ENCODE results near the gene PLTP.

Gene PLTP

DNA sequence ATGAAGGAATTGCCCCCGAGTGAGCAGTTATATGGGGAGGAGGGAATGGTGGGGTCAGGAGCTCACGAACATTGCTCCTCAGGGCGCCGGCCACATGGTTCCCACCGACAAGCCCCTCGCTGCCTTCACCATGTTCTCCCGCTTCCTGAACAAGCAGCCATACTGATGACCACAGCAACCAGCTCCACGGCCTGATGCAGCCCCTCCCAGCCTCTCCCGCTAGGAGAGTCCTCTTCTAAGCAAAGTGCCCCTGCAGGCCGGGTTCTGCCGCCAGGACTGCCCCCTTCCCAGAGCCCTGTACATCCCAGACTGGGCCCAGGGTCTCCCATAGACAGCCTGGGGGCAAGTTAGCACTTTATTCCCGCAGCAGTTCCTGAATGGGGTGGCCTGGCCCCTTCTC, 13.7 kb downstream of the PLTP start:
- DNase-seq (ENCODE audit: low read depth in 2 of 2): no peak

DNA sequence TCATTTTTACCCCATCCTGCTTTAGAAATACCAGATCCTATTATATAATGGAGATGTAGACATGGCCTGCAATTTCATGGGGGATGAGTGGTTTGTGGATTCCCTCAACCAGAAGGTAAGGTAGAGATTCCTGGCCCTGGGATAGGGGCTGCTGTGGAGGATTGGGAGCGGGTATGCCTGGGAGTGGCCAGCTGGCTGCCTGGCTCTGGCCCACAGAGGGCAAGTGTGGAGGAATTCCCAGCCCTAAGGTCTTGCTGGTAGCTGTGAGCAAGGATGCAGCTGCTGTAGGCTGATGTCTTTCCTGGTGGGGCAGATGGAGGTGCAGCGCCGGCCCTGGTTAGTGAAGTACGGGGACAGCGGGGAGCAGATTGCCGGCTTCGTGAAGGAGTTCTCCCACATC, 14.3 kb downstream of the PLTP start:
- DNase-seq (ENCODE audit: low read depth in 2 of 2): no peak

DNA sequence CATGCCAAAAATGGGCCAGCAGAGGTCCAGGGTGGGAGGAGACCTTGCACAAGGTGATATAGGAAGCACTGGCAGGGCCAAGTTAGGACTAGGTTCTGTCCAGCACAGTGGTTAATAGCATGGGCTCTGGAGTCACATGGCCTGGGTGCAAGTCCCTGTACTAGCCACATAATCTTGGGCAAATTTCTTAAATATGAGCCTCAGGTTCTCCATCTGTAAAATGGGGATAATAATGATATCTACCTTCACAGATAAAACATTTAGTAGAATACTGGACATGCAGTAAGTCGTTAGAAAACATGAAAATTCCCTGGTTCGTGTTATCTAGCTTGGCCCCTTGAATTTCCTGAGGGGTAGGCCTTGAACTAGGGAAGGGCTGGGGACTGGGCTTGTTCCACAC, 14.7 kb downstream of the PLTP start:
- no peak for DNase-seq (ENCODE audit: low read depth in 2 of 2)

DNA sequence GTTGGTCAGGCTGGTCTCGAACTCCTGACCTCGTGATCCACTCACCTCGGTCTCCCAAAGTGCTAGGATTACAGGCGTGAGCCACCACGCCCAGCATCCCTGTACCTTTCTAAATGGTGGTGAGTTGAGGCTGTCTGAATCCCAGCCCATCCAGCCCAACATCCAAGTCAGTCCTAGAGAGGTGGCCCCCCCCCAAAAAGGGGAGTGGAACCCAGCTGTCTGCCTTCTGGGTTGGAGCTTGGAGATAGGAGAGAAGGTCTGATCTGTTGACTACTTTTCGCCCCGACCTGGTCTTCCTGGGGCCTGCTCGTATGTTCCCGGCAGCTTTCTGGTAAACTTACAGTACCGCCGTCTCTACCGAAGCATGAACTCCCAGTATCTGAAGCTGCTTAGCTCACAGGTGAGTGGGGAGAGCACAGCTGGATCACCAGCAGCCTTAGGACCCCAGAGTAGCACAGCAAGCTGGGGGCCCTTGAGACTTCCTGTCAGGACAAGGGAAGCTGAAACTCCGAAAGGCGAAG, 15.3 kb downstream of the PLTP start:
- DNase-seq (ENCODE audit: low read depth in 2 of 2): no peak

DNA sequence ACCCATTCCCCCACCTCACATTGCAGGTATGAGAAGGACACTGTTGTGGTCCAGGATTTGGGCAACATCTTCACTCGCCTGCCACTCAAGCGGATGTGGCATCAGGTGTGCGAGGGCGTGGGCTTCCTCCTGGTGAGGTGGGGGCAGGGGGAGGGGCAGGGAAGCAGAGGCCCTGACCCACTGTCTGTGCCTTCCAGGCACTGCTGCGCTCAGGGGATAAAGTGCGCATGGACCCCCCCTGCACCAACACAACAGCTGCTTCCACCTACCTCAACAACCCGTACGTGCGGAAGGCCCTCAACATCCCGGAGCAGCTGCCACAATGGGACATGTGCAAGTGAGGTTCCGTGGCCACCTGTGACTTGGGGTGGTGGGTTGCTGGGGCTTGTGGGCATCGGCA, 17.2 kb downstream of the PLTP start:
- DNase-seq (ENCODE audit: low read depth in 2 of 2): no peak

DNA sequence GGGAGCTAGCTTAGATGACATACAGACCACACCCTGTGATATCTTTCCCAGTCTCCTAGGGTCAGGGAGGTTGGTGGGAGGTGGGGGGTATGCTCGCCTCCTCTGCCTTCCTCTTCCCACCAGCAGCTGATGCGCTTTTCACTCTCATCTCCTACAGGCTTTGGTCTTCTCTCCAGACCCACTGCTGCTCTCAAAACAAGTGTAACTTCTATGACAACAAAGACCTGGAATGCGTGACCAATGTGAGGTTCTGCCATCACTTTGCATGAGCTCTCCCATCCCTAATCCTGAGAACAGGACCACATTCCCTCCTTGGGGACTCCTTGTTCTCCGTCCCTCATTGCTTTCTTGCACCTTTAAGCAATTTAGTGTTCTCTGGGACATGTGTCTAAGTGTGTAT, 18.1 kb downstream of the PLTP start:
- no peak for DNase-seq (ENCODE audit: low read depth in 2 of 2)

DNA sequence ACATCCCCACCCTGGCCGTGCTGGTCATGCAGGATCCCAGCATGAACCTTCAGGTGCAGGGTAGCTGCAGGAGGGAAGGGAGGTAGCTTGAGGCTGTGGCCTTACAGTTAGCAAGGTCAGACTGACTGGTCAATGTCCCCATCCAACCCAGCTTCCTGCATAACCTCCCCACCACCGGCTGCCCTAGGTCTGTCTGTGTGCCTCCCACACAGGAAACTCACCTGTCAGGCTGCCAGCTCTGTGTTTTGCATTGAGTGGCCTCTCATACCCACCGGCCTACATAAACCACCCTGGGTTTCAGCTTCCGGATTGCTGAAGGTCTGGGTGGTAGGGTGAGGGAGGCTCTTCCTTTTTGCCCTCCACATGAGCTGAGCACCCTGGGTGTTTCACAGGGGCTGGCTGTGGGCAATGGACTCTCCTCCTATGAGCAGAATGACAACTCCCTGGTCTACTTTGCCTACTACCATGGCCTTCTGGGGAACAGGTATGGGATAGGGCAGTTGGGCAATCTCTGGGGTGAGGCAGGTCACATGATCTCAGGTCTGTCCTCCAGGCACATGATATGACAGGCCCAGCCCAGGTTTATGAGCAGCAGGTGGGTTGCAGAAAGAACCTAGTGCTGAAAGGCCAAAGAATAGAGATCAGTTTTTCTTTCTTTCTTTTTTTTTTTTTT, 19.0 kb downstream of the PLTP start:
- no peak for DNase-seq (ENCODE audit: low read depth in 2 of 2)

DNA sequence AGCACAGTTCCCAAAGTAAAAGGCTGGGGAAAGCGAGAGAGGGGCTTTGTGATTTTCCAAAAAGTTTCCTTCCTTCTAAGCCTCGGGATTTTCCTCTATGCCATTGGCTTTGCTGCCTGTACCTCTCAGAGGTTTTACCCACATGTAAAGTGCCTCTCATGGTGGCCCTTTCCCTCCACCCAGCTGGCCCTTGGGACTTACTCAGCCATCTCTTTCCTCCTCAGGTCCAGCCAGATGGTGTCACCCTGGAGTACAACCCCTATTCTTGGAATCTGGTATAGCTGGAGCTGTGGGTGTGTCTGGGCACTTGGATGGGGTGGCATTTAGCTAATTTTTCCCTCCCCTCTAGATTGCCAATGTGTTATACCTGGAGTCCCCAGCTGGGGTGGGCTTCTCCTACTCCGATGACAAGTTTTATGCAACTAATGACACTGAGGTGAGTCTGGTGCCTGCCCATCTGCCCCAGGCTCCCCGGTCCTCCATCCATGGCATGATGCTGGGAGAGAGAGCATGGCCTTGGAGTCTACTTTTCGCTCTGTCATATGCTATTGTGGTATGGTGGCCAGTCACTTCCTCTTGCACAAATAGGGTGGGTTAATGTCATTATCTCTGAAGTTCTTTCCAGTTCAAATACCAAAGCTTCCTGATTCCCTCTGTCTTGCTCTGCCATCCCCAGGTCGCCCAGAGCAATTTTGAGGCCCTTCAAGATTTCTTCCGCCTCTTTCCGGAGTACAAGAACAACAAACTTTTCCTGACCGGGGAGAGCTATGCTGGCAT, 19.7 kb downstream of the PLTP start:
- DNase-seq (ENCODE audit: low read depth in 2 of 2): no peak

DNA sequence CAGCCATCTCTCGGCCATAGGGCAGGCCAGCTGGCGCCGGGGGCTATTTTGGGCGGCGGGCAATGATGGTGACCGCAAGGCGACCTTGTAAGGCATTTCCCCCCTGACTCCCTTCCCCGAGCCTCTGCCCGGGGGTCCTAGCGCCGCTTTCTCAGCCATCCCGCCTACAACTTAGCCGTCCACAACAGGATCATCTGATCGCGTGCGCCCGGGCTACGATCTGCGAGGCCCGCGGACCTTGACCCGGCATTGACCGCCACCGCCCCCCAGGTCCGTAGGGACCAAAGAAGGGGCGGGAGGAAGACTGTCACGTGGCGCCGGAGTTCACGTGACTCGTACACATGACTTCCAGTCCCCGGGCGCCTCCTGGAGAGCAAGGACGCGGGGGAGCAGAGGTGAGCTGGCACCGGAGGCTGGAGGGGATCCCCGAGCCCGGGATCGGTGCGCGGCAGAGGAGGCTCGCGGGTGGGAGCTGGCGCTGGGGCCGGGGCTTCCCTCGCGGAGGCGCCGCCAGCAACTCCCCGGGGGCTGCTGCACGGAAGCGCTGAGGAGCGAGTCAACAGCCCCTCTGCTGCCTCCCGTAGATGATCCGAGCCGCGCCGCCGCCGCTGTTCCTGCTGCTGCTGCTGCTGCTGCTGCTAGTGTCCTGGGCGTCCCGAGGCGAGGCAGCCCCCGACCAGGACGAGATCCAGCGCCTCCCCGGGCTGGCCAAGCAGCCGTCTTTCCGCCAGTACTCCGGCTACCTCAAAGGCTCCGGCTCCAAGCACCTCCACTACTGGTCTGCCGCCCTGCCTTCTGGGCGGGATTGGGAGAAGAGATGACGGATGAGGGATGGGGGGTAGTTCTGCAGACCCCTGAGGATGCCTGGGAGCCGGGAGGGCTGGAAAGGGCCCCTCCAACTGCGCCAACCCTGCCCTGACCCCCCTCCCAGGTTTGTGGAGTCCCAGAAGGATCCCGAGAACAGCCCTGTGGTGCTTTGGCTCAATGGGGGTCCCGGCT, 20.7 kb downstream of the PLTP start, which contains the start of the genes CTSA and NEURL2:
Gene CTSA (plus strand): TSS at position 351 of the 999 bp plus-strand sequence. CDS start 234 bp downstream, at position 585.
Gene NEURL2 (minus strand): TSS at position 224 of the 999 bp plus-strand sequence. CDS start 217 bp downstream, at position 7.
- peak; percentile 63 to 76 for DNase-seq (ENCODE audit: low read depth in 2 of 2)

DNA sequence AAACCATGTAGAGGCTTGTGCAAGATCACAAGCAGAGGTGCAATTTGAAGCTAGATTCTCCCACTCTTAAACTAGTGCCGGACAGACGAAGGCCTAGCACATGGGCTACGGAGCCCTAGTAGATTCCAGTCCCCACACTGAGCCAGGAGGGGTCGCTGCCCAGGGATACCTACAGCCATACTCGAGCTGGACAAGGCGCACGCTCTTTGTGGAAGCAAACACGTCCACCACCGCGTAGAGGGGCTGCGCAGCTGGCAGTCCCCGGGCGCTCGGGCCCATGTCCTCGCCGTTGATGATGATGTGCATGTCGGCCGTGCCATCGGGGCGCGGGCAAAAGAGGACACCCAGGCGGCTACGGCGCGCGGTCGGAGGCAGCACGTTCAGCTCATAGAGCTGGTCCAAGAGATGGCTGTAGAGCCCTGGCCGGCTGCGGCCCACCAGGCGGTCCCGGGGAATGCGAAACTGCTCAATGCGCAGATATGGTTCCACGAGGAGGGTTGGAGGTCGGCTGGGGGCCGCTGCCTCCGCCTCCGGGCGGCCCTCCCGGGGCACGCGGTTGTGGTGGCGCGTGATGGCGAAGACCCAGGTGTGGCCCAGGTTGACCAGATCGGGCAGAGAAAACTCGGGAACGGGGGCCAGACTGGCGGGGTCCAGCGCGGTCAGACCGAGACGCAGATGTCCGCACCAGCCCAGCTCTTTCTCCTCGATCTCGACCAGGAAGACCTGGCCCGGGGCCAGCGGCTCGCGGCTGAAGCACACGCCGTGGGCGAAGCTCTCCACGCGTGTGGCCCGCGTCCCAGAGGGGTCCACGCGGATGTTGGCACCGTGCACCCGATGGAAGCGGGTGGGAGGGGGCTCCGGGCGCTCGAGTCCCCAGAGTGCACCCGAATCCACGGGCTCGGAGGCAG, 21.6 kb downstream of the PLTP start:
- no peak for DNase-seq (ENCODE audit: low read depth in 2 of 2)

DNA sequence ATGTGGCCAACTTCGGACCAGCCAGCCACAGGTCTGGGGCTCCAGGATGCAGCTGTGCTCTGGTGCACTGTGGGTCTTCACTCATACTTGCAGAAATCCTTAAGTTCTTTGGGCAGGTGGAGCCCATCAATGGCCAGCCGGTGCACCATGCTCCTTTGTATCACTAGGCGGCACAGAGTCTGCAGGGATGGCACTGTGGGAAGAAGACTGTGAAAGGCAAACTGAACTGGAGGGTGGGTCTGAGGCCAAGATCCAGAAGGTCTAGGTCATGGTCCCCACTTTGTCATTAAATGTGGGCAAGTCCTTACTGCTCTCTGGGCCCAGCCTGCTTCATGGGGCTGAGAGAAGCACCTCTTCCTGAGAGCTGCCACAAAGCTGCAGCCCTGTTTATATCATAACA, 23.3 kb downstream of the PLTP start:
- DNase-seq (ENCODE audit: low read depth in 2 of 2): no peak

DNA sequence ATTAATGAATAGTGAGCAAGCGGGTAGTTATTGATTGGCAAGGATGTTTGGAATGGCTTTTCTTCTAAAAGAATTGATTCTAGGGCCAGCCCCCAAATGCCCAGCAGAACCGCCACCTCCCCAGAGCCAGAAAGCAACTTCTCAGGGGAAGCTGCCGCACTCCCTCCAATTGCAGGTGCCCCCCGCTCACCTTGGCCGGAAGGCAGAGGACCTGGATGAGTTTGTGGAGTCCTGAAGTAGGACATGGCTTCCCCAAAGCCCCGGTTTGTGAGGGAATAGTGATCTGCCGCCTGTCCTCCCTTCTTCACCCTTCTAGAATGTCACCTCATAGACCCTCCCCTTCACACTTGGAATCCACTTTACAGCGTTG, 24.6 kb downstream of the PLTP start, which contains the start of gene SPATA25:
Gene SPATA25 (minus strand): TSS at position 277 of the 370 bp plus-strand sequence. CDS start 32 bp downstream, at position 245.
- no peak for DNase-seq (ENCODE audit: low read depth in 2 of 2)

DNA sequence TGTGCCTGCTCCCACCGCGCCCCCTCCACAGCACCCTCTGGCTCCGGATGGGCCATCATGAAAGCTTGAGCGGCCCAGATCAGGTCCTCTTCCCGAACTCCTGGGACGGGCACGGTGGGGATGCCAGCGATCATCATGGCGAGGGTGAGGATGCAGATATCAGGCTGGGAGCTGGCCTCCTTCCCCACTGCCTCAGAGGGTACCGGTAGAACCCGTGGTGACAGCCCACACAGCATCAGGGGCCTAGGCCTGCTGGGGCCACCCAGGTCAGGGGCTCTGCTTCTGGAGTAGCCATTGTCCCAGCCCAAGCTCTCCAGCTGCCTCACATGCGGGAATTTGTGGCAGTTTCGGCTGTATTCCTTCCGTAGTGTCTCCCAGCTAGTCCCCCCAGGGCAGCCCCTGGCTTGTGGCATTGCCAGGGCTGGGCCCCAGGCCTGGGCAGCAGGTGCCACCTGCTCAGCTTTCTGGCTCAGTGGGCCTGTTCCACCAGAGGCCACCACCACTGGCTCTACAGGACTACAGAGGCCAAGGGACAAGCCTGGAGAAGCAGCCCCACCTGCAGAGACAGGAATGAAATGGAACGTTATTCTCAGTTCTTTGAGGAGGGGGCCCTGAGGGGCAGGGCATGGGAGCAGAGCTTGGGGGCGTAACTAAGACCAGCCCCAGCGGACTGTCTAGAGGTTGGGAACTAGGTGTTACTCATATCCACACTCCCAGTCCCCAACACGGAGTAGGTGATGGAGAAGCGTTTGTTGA, 25.2 kb downstream of the PLTP start:
- no peak for DNase-seq (ENCODE audit: low read depth in 2 of 2)

DNA sequence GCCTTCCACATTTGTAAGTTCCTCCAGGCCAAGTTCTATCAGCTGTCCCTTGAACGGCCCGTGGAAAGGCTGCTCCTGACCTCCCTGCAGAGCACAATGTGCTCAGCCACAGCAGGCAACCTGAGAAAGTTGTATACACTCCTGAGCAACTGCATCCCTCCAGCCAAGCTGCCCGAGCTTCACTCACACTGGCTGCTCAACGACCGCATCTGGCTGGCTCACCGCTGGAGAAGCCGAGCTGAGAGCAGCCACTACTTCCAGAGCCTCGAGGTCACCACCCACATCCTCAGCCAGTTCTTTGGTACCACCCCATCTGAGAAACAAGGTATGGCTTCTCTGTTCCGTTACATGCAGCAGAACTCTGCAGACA, 28.9 kb downstream of the PLTP start:
- DNase-seq (ENCODE audit: low read depth in 2 of 2): no peak

DNA sequence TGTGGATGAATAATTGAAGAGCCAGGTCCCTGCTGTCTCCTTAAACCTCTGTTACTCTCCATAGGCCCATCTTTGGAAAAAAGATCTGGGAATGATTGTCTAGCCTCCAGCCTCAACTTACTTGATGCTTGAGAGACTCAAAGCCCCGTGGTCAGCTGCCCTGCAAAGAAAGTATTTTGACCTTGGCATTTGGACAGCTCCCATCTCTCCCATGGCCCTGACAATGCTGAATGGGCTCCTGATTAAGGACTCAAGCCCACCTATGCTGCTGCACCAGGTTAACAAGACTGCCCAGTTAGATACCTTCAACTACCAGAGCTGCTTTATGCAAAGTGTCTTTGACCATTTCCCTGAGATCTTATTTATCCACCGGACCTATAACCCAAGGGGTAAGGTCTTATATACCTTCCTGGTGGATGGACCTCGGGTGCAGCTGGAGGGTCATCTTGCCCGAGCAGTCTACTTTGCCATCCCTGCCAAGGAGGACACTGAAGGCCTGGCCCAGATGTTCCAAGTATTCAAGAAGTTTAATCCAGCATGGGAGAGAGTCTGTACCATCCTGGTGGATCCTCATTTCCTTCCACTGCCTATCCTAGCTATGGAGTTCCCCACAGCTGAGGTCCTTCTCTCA, 29.4 kb downstream of the PLTP start:
- DNase-seq (ENCODE audit: low read depth in 2 of 2): no peak

DNA sequence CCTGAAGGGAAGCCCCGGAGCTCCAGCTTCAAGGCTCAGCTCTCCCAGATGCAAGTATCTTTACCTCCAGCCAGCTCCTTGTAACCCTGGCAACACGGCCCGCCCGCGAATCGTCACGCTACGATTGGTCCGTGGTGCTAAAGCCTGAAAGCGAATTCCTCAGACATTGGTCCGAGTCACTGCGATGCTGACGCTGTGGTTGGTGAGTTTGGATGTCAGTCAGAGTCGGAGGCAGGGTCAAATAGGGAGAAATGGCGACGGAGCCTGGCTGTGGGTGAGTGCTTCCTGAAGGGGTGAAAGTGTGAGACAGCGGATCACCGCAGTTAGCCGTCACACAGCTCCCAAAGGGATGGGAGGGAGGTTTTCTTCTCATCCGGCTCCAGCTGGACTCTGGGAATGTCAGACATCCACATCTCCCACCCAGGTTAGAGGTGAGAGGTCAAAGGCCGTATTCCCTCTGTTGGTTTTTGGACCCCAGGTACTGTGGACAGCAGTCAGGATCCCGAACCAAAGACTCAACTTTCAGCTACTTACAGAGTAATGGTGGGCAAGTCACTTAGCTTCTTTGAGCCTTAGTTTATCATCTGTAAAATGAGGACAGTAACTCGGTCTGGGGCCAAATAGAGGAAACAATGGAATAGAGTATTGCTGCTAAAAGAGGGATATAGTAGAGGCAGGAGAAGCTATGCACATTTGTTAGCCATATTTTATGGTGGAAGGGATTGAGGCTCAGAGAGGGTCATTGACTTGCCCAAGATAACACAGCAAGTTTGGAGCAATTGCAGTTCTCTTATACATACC, 30.8 kb downstream of the PLTP start, which contains the start of gene ZSWIM1:
Gene ZSWIM1 (plus strand): TSS at position 240 of the 801 bp plus-strand sequence. CDS start 1,366 bp downstream, outside the sequence.
- DNase-seq (ENCODE audit: low read depth in 2 of 2): peak; percentile 92 to 95

DNA sequence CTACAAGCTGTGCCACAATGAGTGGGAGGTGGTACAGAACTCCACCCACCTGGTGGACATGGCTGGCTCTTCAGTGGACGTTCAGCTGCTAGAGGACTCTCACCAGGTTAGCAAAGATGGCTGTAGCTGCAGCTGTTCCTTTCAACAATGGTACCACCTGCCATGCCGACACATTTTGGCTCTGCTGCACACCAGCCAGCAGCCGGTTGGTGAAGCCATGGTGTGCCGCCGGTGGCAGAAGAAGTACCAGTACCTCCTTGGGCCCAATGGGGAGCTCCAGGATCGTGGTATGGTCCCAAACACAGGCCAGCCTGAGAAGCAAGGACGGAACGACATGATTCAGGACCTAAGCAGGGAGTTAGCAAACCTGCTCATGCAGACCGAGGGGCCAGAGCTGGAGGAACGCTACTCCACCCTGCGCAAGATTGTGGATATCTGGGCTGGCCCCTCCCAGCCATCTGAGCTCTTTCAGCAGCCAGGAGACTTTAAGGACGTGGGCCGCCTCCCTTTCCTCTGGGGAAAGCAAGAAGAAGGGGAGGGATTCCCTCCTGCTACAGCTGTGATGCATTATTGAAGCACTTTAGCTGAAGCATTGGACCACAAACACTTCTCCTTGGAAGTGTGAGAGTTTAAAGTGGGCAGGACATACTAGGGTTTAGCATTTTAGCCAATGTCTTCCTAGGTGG, 33.7 kb downstream of the PLTP start:
- DNase-seq (ENCODE audit: low read depth in 2 of 2): no peak

DNA sequence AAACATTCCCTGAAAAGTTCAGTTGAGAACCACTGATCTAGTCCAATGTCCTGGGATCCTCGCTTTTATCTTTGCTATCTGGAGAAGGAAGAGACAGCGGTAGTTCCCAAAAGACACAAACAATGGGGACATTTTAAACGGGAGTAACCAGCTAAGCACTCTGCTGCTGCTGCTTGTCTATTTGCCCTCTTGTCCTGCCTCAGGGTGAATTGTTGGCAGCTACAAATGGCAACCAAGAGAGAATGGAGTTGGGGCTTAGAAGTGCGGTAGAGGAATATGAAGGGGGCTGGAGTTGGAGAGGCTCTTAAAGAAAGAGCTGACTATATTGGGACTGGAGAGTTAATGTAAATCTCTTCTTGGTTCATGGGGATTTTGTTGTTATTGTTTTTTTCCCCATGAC, 37.4 kb downstream of the PLTP start:
- no peak for DNase-seq (ENCODE audit: low read depth in 2 of 2)
